ENCODE data around the gene KCND2.

KCND2 gene

GRCh38 chr7:120404042-120404441, 131.1 kb downstream of the KCND2 start:
- H3F3A ChIP-seq (ENCODE audit: insufficient read depth, low read length), result no peaks in the 10 kb centered on the region
- H3K27me3 ChIP-seq (ENCODE audit: insufficient read depth, low read length), result no peaks in the 10 kb centered on the region
- H3K79me2 ChIP-seq (ENCODE audit: insufficient read depth, low read length), result no peaks in the 10 kb centered on the region
- H3K4me2 ChIP-seq (ENCODE audit: low read length), result no peak overlapping the region
- H3K4me1 ChIP-seq (ENCODE audit: insufficient read depth, low read length, severe bottlenecking), result no peaks in the 10 kb centered on the region
- 0 out of 2 replicates have a peak, but pooled peaks cover 3% of the 10 kb centered on the region for H3K9me2 ChIP-seq (ENCODE audit: low read depth, low read length)
- H3K36me3 ChIP-seq (ENCODE audit: insufficient read depth, low read length), result no peaks in the 10 kb centered on the region
- H4K20me1 ChIP-seq (ENCODE audit: insufficient read depth, low read length), result no peaks in the 10 kb centered on the region
- H3K9me3 ChIP-seq (ENCODE audit: low read length), result no peaks in the 10 kb centered on the region
- H3K4me3 ChIP-seq (ENCODE audit: low read depth, low read length, poor library complexity, severe bottlenecking), result no peak overlapping the region
- no peak overlapping the region for H2AFZ ChIP-seq (ENCODE audit: low read length)
- no peak for TF ChIP-seq EZH2 (IDR thresholded peaks at IDR 0.05; ENCODE audit: borderline replicate concordance, low read length)
- no peak for TF ChIP-seq CTCF (IDR thresholded peaks at IDR 0.05; ENCODE audit: low read length)
- H3K9ac ChIP-seq (ENCODE audit: low read length), result no peak overlapping the region
- H3K27ac ChIP-seq (ENCODE audit: low read depth, low read length, poor library complexity, severe bottlenecking), result no peak overlapping the region

GRCh38 chr7:120405652-120406051, 132.7 kb downstream of the KCND2 start:
- TF ChIP-seq EZH2 (IDR thresholded peaks at IDR 0.05; ENCODE audit: borderline replicate concordance, low read length) (no peak), CTCF (IDR thresholded peaks at IDR 0.05; ENCODE audit: low read length) (no peak)
- Histone ChIP-seq H3K36me3 (ENCODE audit: insufficient read depth, low read length) (no peaks in the 10 kb centered on the region), H3K79me2 (ENCODE audit: insufficient read depth, low read length) (no peaks in the 10 kb centered on the region), H3K4me1 (ENCODE audit: insufficient read depth, low read length, severe bottlenecking) (no peaks in the 10 kb centered on the region), H3K27ac (ENCODE audit: low read depth, low read length, poor library complexity, severe bottlenecking) (no peak overlapping the region), H3K9me2 (ENCODE audit: low read depth, low read length) (0 out of 2 replicates have a peak, but pooled peaks cover 3% of the 10 kb centered on the region), H3K9ac (ENCODE audit: low read length) (no peak overlapping the region), H3K27me3 (ENCODE audit: insufficient read depth, low read length) (no peaks in the 10 kb centered on the region), H4K20me1 (ENCODE audit: insufficient read depth, low read length) (no peaks in the 10 kb centered on the region), H3F3A (ENCODE audit: insufficient read depth, low read length) (no peaks in the 10 kb centered on the region), H2AFZ (ENCODE audit: low read length) (no peak overlapping the region), H3K4me2 (ENCODE audit: low read length) (no peak overlapping the region), H3K9me3 (ENCODE audit: low read length) (no peaks in the 10 kb centered on the region), H3K4me3 (ENCODE audit: low read depth, low read length, poor library complexity, severe bottlenecking) (no peak overlapping the region)

- H3K27me3 ChIP-seq (ENCODE audit: insufficient read depth, low read length), result no peaks in the 10 kb centered on the region
- H3K4me2 ChIP-seq (ENCODE audit: low read length), result no peak overlapping the region
- H3K4me3 ChIP-seq (ENCODE audit: low read depth, low read length, poor library complexity, severe bottlenecking), result no peak overlapping the region
- H3K9me2 ChIP-seq (ENCODE audit: low read depth, low read length), result 0 out of 2 replicates have a peak, but pooled peaks cover 3% of the 10 kb centered on the region
- no peaks in the 10 kb centered on the region for H3K9me3 ChIP-seq (ENCODE audit: low read length)
- H3K4me1 ChIP-seq (ENCODE audit: insufficient read depth, low read length, severe bottlenecking), result no peaks in the 10 kb centered on the region
- H3K79me2 ChIP-seq (ENCODE audit: insufficient read depth, low read length), result no peaks in the 10 kb centered on the region
- H2AFZ ChIP-seq (ENCODE audit: low read length), result no peak overlapping the region
- no peaks in the 10 kb centered on the region for H3K36me3 ChIP-seq (ENCODE audit: insufficient read depth, low read length)
- no peak overlapping the region for H3K9ac ChIP-seq (ENCODE audit: low read length)
- TF ChIP-seq EZH2 (IDR thresholded peaks at IDR 0.05; ENCODE audit: borderline replicate concordance, low read length) (no peak), CTCF (IDR thresholded peaks at IDR 0.05; ENCODE audit: low read length) (no peak)
- no peak overlapping the region for H3K27ac ChIP-seq (ENCODE audit: low read depth, low read length, poor library complexity, severe bottlenecking)
- H4K20me1 ChIP-seq (ENCODE audit: insufficient read depth, low read length), result no peaks in the 10 kb centered on the region
- H3F3A ChIP-seq (ENCODE audit: insufficient read depth, low read length), result no peaks in the 10 kb centered on the region
Measured at GRCh38 chr7:120407010-120407409, 134.0 kb downstream of the KCND2 start.
